HEK293T (cell line): ENCODE measurements around the gene ARRB1.

ENCODE experiments used
- ARNT ChIP-seq: fragments of 450-650 bp; IDR thresholded peaks from 2 replicates; pipeline ENCODE4 v1.6.1; 2017; ENCODE audit warnings: mild to moderate bottlenecking
- BHLHE40 ChIP-seq: fragments of 450-650 bp; IDR thresholded peaks from 2 replicates; pipeline ENCODE4 v1.6.1; 2016; ENCODE audit warnings: mild to moderate bottlenecking, moderate library complexity, borderline replicate concordance
- CTBP1 ChIP-seq: fragments of 450-650 bp; IDR thresholded peaks from 2 replicates; pipeline ENCODE4 v1.6.1; 2016; ENCODE audit warnings: borderline replicate concordance
- ELF4 ChIP-seq: fragments of 450-650 bp; IDR thresholded peaks from 2 replicates; pipeline ENCODE4 v1.6.1; 2017; ENCODE audit warnings: antibody characterized with exemption
- FOXA1 ChIP-seq: fragments of 450-650 bp; IDR thresholded peaks from 2 replicates; pipeline ENCODE4 v1.6.1; 2016; ENCODE audit warnings: mild to moderate bottlenecking
- FOXK2 ChIP-seq: fragments of 450-650 bp; IDR thresholded peaks from 2 replicates; pipeline ENCODE4 v1.6.1; 2016; ENCODE audit warnings: mild to moderate bottlenecking
- FOXM1 ChIP-seq: fragments of 450-650 bp; IDR thresholded peaks from 2 replicates; pipeline ENCODE4 v1.6.1; 2017; ENCODE audit warnings: mild to moderate bottlenecking, borderline replicate concordance
- HDGF ChIP-seq: fragments of 450-650 bp; IDR thresholded peaks from 2 replicates; pipeline ENCODE4 v1.6.1; 2017; ENCODE audit warnings: antibody characterized with exemption, borderline replicate concordance
- NFRKB ChIP-seq: fragments of 450-650 bp; IDR thresholded peaks from 2 replicates; pipeline ENCODE4 v1.6.1; 2016; ENCODE audit warnings: mild to moderate bottlenecking, moderate library complexity
- SP1 ChIP-seq: fragments of 450-650 bp; IDR thresholded peaks from 2 replicates; pipeline ENCODE4 v1.6.1; 2017
- SUZ12 ChIP-seq: fragments of 450-650 bp; IDR thresholded peaks from 2 replicates; pipeline ENCODE4 v1.6.1; 2016; ENCODE audit warnings: mild to moderate bottlenecking
- TARDBP ChIP-seq: fragments of 450-650 bp; IDR thresholded peaks from 2 replicates; pipeline ENCODE4 v1.6.1; 2016
- ZNF384 ChIP-seq: fragments of 450-650 bp; IDR thresholded peaks from 2 replicates; pipeline ENCODE4 v1.6.1; 2016

DNA sequence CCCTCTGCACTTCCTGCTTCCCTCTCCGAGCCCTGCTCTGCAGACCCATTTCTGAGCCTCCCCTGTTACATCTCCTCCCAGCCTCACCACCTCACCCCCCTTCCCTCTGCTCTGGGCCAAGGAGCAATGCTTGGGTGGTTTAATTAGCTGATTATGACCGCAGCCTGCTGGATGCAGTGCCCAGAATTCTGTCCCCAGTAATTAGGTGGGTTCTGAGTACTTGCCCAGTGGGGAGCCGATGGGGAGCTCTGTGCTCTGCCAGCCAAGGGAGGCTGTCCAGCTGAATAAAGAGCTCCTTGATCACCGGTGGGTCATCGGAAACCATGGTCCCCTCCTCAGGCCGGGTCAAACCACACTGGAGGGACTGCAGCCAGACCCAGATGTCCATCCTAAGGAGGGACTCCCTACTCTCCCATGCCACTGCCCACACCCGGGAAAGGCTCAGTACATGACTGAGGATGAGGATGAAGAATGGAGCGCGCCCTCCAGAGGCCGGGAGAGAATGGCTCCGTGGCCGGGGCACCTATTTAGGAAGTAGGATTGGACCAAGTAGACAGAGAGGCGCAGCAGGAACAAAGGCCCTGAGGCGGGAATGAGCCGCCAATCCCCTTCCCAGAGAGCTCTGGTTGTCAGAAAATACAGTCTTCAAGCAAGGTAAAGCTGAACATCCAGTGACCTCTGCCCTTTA lies 9.1 kb downstream of the ARRB1 start:
- TF ChIP-seq NFRKB = no peak
- no peak for TF ChIP-seq FOXK2
- no peak for TF ChIP-seq TARDBP
- TF ChIP-seq ARNT = no peak
- no peak for TF ChIP-seq FOXM1
- TF ChIP-seq HDGF = no peak
- TF ChIP-seq FOXA1 = no peak
- no peak for TF ChIP-seq SP1
- no peak for TF ChIP-seq ZNF384
- TF ChIP-seq ELF4 = no peak
- TF ChIP-seq BHLHE40 = no peak
- TF ChIP-seq CTBP1 = no peak
- no peak for TF ChIP-seq SUZ12
